Peyer's patch (tissue), 4 donors: ENCODE results near the gene RUNX3.

Source experiments
- POLR2A ChIP-seq, 2 donors: fragments of 450-650 bp; IDR thresholded peaks; one replicate each; pipeline ENCODE4 v1.5.1; 2017; ENCODE audit warnings: antibody characterized with exemption in 2 of 2, mild to moderate bottlenecking in 2 of 2, moderate library complexity in 2 of 2
- TF ChIP-seq, protein P1 (sequence below), 6 experiments: fragments of 450-650 bp in 4 of 6; fragments of 200-600 bp in 2 of 6; sonication (generic) in 1 of 6; IDR thresholded peaks; one replicate each; pipeline ENCODE4 v1.5.1; 2017 to 2019; ENCODE audit warnings: antibody characterized with exemption in 6 of 6, mild to moderate bottlenecking in 3 of 6, moderate library complexity in 1 of 6

DNA sequence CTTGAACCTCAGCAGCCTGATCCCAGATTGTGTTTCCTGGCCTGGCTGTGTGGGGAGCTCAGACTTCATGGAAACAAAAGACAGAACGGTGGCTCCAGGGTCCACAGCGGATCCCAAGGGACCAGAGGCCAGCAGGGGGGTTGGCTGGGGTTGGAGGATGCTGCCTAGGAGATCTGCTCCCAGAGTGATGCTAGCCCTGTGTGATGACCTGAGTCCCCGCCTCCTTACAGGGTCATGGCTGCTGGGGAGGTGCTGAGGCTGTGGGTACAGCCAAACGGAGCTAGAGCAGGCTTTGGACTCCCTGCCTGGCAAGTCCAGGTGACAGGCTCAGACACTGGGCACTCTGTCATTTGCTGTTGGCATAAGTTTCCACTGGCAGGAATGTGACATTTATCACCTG is 11.5 kb upstream of the RUNX3 start:
- TF ChIP-seq, protein P1, sequence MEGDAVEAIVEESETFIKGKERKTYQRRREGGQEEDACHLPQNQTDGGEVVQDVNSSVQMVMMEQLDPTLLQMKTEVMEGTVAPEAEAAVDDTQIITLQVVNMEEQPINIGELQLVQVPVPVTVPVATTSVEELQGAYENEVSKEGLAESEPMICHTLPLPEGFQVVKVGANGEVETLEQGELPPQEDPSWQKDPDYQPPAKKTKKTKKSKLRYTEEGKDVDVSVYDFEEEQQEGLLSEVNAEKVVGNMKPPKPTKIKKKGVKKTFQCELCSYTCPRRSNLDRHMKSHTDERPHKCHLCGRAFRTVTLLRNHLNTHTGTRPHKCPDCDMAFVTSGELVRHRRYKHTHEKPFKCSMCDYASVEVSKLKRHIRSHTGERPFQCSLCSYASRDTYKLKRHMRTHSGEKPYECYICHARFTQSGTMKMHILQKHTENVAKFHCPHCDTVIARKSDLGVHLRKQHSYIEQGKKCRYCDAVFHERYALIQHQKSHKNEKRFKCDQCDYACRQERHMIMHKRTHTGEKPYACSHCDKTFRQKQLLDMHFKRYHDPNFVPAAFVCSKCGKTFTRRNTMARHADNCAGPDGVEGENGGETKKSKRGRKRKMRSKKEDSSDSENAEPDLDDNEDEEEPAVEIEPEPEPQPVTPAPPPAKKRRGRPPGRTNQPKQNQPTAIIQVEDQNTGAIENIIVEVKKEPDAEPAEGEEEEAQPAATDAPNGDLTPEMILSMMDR (IDR thresholded peaks at IDR 0.05), result no peak
- no peak for TF ChIP-seq POLR2A (IDR thresholded peaks at IDR 0.05)
